Rectal smooth muscle tissue (tissue), 1 donor: ENCODE measurements around the gene PGAM5.
"Not testable (repeated sequence)": the region's sequence is repeated elsewhere in the genome, so short reads cannot be mapped to it uniquely, and the experiment has no call there.

ENCODE experiments used
- H3K27ac ChIP-seq: one replicate; pipeline ENCODE4 v1.7.0; 2013; ENCODE audit warnings: low read depth, low read length, inconsistent platforms
- H3K27me3 ChIP-seq: one replicate; pipeline ENCODE4 v1.7.0; 2013; ENCODE audit warnings: low read length; ENCODE audit not compliant: control insufficient read depth, insufficient read depth
- H3K36me3 ChIP-seq: one replicate; pipeline ENCODE4 v1.7.0; 2013; ENCODE audit warnings: low read length; ENCODE audit not compliant: control insufficient read depth, insufficient read depth
- H3K4me1 ChIP-seq: one replicate; pipeline ENCODE4 v1.7.0; 2013; ENCODE audit warnings: low read length; ENCODE audit not compliant: control insufficient read depth, insufficient read depth
- H3K4me3 ChIP-seq: one replicate; pipeline ENCODE4 v1.7.0; 2013; ENCODE audit warnings: low read length
- H3K9ac ChIP-seq: one replicate; pipeline ENCODE4 v1.7.0; 2013; ENCODE audit warnings: low read length

The PGAM5 gene

GRCh38 chr12:132673288-132674179 is 37.1 kb upstream of the PGAM5 start:
- no peak overlapping the region for H3K4me3 ChIP-seq
- H3K27ac ChIP-seq: no peak overlapping the region
- no peaks in the 10 kb centered on the region for H3K27me3 ChIP-seq
- H3K36me3 ChIP-seq: peaks cover 25% of the 10 kb centered on the region
- H3K9ac ChIP-seq: no peak overlapping the region
- no peaks in the 10 kb centered on the region for H3K4me1 ChIP-seq

- no peak overlapping the region for H3K27ac ChIP-seq
- no peaks in the 10 kb centered on the region for H3K4me1 ChIP-seq
- H3K4me3 ChIP-seq: no peak overlapping the region
- H3K36me3 ChIP-seq: peaks cover 25% of the 10 kb centered on the region
- H3K9ac ChIP-seq: no peak overlapping the region
- H3K27me3 ChIP-seq: no peaks in the 10 kb centered on the region
Measured at GRCh38 chr12:132674561-132674960, 36.1 kb upstream of the PGAM5 start.

GRCh38 chr12:132675757-132676432 is 34.7 kb upstream of the PGAM5 start:
- Histone ChIP-seq H3K27ac (no peak overlapping the region), H3K27me3 (no peaks in the 10 kb centered on the region), H3K4me1 (no peaks in the 10 kb centered on the region), H3K4me3 (no peak overlapping the region), H3K9ac (no peak overlapping the region), H3K36me3 (peaks cover 22% of the 10 kb centered on the region)

- no peaks in the 10 kb centered on the region for H3K27me3 ChIP-seq
- H3K4me1 ChIP-seq: no peaks in the 10 kb centered on the region
- H3K9ac ChIP-seq: no peak overlapping the region
- no peak overlapping the region for H3K27ac ChIP-seq
- H3K36me3 ChIP-seq: peaks cover 16% of the 10 kb centered on the region
- H3K4me3 ChIP-seq: no peak overlapping the region
Measured at GRCh38 chr12:132677492-132677891, 33.1 kb upstream of the PGAM5 start.

GRCh38 chr12:132685400-132685799 is 25.2 kb upstream of the PGAM5 start:
- H3K36me3 ChIP-seq: no peaks in the 10 kb centered on the region
- no peak overlapping the region for H3K4me3 ChIP-seq
- no peaks in the 10 kb centered on the region for H3K27me3 ChIP-seq
- H3K4me1 ChIP-seq: no peaks in the 10 kb centered on the region
- no peak overlapping the region for H3K27ac ChIP-seq
- no peak overlapping the region for H3K9ac ChIP-seq

- Histone ChIP-seq H3K27me3 (no peaks in the 10 kb centered on the region), H3K36me3 (no peaks in the 10 kb centered on the region), H3K9ac (no peak overlapping the region), H3K27ac (peak overlapping the region; percentile 30), H3K4me1 (no peaks in the 10 kb centered on the region), H3K4me3 (peak overlapping the region; percentile 53)
Measured at GRCh38 chr12:132686825-132687210, 23.8 kb upstream of the PGAM5 start.

- no peak within 1 kb of the TSS for H3K9ac ChIP-seq
- H3K36me3 ChIP-seq: no peaks in the 10 kb centered on the region
- peak within 1 kb of the TSS; percentile 64 for H3K4me3 ChIP-seq
- H3K27ac ChIP-seq: peak within 1 kb of the TSS; percentile 30
- no peaks in the 10 kb centered on the region for H3K27me3 ChIP-seq
- no peaks in the 10 kb centered on the region for H3K4me1 ChIP-seq
Measured at GRCh38 chr12:132687211-132688164, 23.2 kb upstream of the PGAM5 start, which contains the start of the genes POLE and PXMP2. Gene POLE (minus strand): TSS chr12:132687342. CDS start chr12:132687315, 27 bp downstream. Gene PXMP2 (plus strand): TSS chr12:132687587. CDS start chr12:132687671, 84 bp downstream.

- Histone ChIP-seq H3K4me3 (peak overlapping the region; percentile 16), H3K4me1 (no peaks in the 10 kb centered on the region), H3K27me3 (no peaks in the 10 kb centered on the region), H3K9ac (no peak overlapping the region), H3K27ac (no peak overlapping the region), H3K36me3 (no peaks in the 10 kb centered on the region)
Measured at GRCh38 chr12:132689227-132689626, 21.4 kb upstream of the PGAM5 start.

- Histone ChIP-seq H3K9ac (no peak overlapping the region), H3K27ac (no peak overlapping the region)
Measured at GRCh38 chr12:132690112-132690511, 20.5 kb upstream of the PGAM5 start.

GRCh38 chr12:132692030-132692429 is 18.6 kb upstream of the PGAM5 start:
- not testable (repeated sequence) for H3K9ac ChIP-seq

More at GRCh38 chr12:132690112-132690511, 20.5 kb upstream of the PGAM5 start:
- Histone ChIP-seq H3K36me3 (no peaks in the 10 kb centered on the region), H3K4me1 (no peaks in the 10 kb centered on the region), H3K27me3 (no peaks in the 10 kb centered on the region), H3K4me3 (no peak overlapping the region)

GRCh38 chr12:132694888-132695287 is 15.8 kb upstream of the PGAM5 start:
- H3K4me1 ChIP-seq, H3K27ac ChIP-seq, H3K9ac ChIP-seq, H3K27me3 ChIP-seq, H3K36me3 ChIP-seq, H3K4me3 ChIP-seq: not testable (repeated sequence)

More at GRCh38 chr12:132692030-132692429, 18.6 kb upstream of the PGAM5 start:
- H3K27me3 ChIP-seq, H3K4me3 ChIP-seq, H3K4me1 ChIP-seq, H3K27ac ChIP-seq, H3K36me3 ChIP-seq: not testable (repeated sequence)

GRCh38 chr12:132695431-132695830 is 15.2 kb upstream of the PGAM5 start:
- Histone ChIP-seq H3K27me3 (no peaks in the 10 kb centered on the region), H3K4me3 (no peak overlapping the region), H3K36me3 (no peaks in the 10 kb centered on the region), H3K9ac (no peak overlapping the region), H3K27ac (no peak overlapping the region), H3K4me1 (no peaks in the 10 kb centered on the region)
